H1 (cell line): ENCODE results near the gene CC2D1A. TPM values are rescaled to one million over a fixed set of nuclear protein-coding genes. Genes with fewer than 3 reads are reported as not detected.

Experiments used
- CHD7 ChIP-seq: fragments of 300-600 bp; sonication (generic); IDR thresholded peaks from 2 replicates; pipeline ENCODE4 v1.7.1; 2012; ENCODE audit warnings: low read length, moderate library complexity, mild to moderate bottlenecking, inconsistent platforms; ENCODE audit not compliant: insufficient replicate concordance
- EGR1 ChIP-seq: IDR thresholded peaks from 2 replicates; pipeline ENCODE4 v1.6.1; 2011; ENCODE audit warnings: low read depth, low read length, borderline replicate concordance
- JUN ChIP-seq: IDR thresholded peaks from 2 replicates; pipeline ENCODE4 v1.6.1; 2011; ENCODE audit warnings: low read depth, mild to moderate bottlenecking, improper control_type of control experiment, low read length
- KDM4A ChIP-seq: IDR thresholded peaks from one replicate; pipeline ENCODE4 v1.7.1; 2012; ENCODE audit warnings: low read depth, mild to moderate bottlenecking, moderate library complexity, low read length, inconsistent platforms; ENCODE audit not compliant: severe bottlenecking
- SIRT6 ChIP-seq: IDR thresholded peaks from one replicate; pipeline ENCODE4 v1.7.1; 2012; ENCODE audit warnings: low read length, inconsistent platforms
- TAF7 ChIP-seq: optimal IDR thresholded peaks from 2 replicates; pipeline ENCODE3; 2011; ENCODE audit warnings: low read depth, mild to moderate bottlenecking, inconsistent platforms, low read length, moderate library complexity, borderline replicate concordance
- polyA plus RNA-seq, 7 experiments: library from polyadenylated mRNA; depleted of rRNA in 3 of 7; stranded (reverse) in 5 of 7; unstranded in 2 of 7; fragments of >200 nt in 5 of 7; fragments of 200-250 nt in 2 of 7; gene quantifications; 1 replicate in 5 of 7; 2 replicates in 1 of 7; 4 replicates in 1 of 7; pipeline versions ENCODE4 v1.2.1 to v1.2.3, GENCODE V29; 2011 to 2013; ENCODE audit warnings: missing spikeins in 2 of 7, mixed read lengths in 2 of 7
- total RNA-seq: library from RNA; stranded (reverse); fragmentation: NEBNext Ultra II Directional; extraction: Animal tissue kit (Norgen Biotek cat#: 25700); gene quantifications from 2 replicates; pipeline ENCODE4 v1.2.1, GENCODE V29; 2021

CC2D1A gene
- total and polyA plus RNA-seq, 2 of the 8 experiments (the other 6 are each of a cell fraction or from before 2014, with no cell fraction given), result 12.5 to 33.0 TPM

- TF ChIP-seq CHD7 (no peak), SIRT6 (no peak), KDM4A (no peak), JUN (no peak), TAF7 (no peak), EGR1 (no peak)
- TF ChIP-seq, all 59 proteins: peak for 0
Observed at GRCh38 chr19:13929340-13929739, 23.3 kb downstream of the CC2D1A start (continued).
